Measurements from ENCODE around the gene HPS5. TPM values are rescaled to one million over a fixed set of nuclear protein-coding genes. Genes with fewer than 3 reads are reported as not detected.

HPS5 gene
- polyA plus RNA-seq, 1 donor (not counting 4 experiments of a cell fraction or from before 2014, with no cell fraction given), result 20.9 TPM

DNA sequence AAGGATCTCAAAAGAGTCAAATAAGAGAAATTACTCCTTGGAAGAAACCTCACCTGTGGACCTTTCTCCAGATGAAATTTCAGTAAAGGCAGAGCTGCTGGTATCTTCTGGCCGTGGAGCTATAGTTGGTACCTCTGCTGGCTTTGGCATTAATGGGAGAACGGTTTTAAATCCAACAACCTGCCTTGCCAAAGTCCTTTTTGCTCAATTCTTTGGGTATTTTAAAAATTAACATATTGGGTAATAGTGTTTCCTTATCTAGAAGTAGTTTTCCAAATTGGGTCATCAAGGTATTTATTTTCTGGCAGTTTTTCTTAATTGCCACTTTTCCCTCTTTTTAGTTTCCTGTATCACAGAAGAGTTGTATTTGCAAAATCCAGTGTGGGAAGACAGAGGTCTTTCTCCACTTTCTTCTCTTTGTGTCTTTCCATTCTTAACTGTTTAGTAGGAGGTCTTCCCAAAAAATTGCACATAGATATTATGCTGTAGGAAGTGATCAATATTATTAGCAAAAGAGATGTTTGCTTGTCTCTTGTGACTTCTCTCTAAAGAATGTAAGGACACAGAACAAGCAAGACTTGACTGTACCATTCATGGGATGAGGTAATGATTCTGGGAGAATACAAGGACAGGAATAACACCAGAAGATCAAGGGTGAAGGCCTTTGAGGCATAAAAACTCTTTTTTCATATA is 85.1 kb downstream of the HPS5 start, which contains the start of gene SAA4:
Gene SAA4 (minus strand): TSS at position 139 of the 693 bp plus-strand sequence. CDS start 876 bp downstream, outside the sequence.
- Histone ChIP-seq H2AFZ (ENCODE audit: control insufficient read depth, low read length) (no peak within 1 kb of the TSS), H3K9me3 (ENCODE audit: control insufficient read depth, low read depth, low read length) (no peaks in the 10 kb centered on the region), H3K27ac (ENCODE audit: control insufficient read depth, insufficient read depth, low read length) (no peak within 1 kb of the TSS), H3K79me2 (ENCODE audit: control insufficient read depth, insufficient read depth, low read length) (no peaks in the 10 kb centered on the region), H3K9me1 (ENCODE audit: control insufficient read depth, extremely low read depth, insufficient read depth, low read length) (no peaks in the 10 kb centered on the region), H3K4me1 (ENCODE audit: control insufficient read depth, extremely low read depth, insufficient read depth, low read length) (no peaks in the 10 kb centered on the region), H3K9ac (ENCODE audit: control insufficient read depth, extremely low read depth, insufficient read depth, low read length) (no peak within 1 kb of the TSS), H4K20me1 (ENCODE audit: control insufficient read depth, extremely low read depth, insufficient read depth, low read length) (no peaks in the 10 kb centered on the region), H3K4me3 (ENCODE audit: control insufficient read depth in 2 of 3, extremely low read depth in 1 of 3, insufficient read depth in 2 of 3, low read depth in 1 of 3, low read length in 3 of 3) (no peak within 1 kb of the TSS), H3K4me2 (ENCODE audit: control insufficient read depth, extremely low read depth, insufficient read depth, low read depth, low read length) (no peak within 1 kb of the TSS), H3K36me3 (ENCODE audit: control insufficient read depth in 2 of 2, extremely low read depth in 1 of 2, insufficient read depth in 2 of 2, low read length in 2 of 2) (no peaks in the 10 kb centered on the region), H3K27me3 (ENCODE audit: control insufficient read depth, extremely low read depth, insufficient read depth, low read length) (peaks cover 5% of the 10 kb centered on the region)
- dilution Hi-C loops (cut with MboI; ENCODE audit: extremely low pct_ligation_motif_present, low sequenced_read_pairs), result no loop called here
- DNase-seq (ENCODE audit: low read depth, low spot score), result no peak
- no peak for FAIRE-seq
- TF ChIP-seq, protein P1, sequence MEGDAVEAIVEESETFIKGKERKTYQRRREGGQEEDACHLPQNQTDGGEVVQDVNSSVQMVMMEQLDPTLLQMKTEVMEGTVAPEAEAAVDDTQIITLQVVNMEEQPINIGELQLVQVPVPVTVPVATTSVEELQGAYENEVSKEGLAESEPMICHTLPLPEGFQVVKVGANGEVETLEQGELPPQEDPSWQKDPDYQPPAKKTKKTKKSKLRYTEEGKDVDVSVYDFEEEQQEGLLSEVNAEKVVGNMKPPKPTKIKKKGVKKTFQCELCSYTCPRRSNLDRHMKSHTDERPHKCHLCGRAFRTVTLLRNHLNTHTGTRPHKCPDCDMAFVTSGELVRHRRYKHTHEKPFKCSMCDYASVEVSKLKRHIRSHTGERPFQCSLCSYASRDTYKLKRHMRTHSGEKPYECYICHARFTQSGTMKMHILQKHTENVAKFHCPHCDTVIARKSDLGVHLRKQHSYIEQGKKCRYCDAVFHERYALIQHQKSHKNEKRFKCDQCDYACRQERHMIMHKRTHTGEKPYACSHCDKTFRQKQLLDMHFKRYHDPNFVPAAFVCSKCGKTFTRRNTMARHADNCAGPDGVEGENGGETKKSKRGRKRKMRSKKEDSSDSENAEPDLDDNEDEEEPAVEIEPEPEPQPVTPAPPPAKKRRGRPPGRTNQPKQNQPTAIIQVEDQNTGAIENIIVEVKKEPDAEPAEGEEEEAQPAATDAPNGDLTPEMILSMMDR (optimal IDR thresholded peaks at IDR 0.05 in 1 of 3, IDR thresholded peaks at IDR 0.05 in 1 of 3, conservative IDR thresholded peaks at IDR 0.05 in 1 of 3; ENCODE audit: extremely low read depth in 1 of 3, insufficient read depth in 2 of 3, low read length in 3 of 3), result no peak
- TF ChIP-seq EZH2 (IDR thresholded peaks at IDR 0.05; ENCODE audit: low read length), result no peak

DNA sequence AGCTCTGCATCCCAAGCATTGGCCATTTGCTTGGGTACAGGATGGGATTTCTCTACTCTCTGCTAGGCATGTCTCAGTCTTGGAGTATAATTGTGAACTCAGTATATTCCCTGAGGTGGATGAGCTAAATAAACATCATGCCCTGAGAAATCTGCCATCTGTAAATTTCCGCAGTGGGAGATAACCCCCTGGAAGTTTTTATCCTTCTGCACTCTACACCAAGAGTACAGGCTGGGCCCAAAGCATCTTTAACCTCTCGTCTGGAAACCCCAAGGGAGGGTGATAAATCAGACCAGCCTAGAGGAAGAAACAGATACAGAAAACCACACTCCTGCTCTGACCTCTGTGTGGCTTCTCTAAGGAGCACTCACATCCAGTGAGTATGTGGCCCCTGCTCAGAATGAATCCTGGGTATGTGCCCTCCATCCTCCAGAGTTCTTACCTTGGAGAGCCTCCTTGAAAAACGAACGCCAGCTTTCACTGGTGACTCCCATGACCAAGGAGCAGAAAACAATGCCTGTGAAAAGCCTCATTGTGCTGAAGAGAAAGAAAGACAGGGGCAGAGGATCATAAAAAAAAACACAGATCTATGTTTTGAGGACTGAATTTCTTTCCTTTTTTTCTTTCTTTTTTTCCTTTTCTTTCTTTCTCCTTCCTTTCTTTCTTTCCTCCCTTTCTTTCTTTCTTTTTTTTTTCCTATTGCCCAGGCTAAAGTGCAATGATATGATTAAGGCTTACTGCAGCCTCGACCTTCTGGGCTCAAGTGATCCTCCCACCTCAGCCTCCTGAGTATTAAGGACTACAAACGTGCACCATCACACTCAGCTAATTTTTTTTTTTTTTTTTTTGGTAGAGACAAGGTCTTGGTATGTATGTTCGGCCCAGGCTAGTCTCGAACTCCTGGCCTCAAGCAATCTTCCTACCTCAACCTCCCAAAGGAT is 86.3 kb downstream of the HPS5 start:
- no peaks in the 10 kb centered on the region for H3K4me1 ChIP-seq (ENCODE audit: control insufficient read depth, extremely low read depth, insufficient read depth, low read length)
- no peaks in the 10 kb centered on the region for H3K79me2 ChIP-seq (ENCODE audit: control insufficient read depth, insufficient read depth, low read length)
- no peaks in the 10 kb centered on the region for H3K36me3 ChIP-seq (ENCODE audit: control insufficient read depth in 2 of 2, extremely low read depth in 1 of 2, insufficient read depth in 2 of 2, low read length in 2 of 2)
- H2AFZ ChIP-seq (ENCODE audit: control insufficient read depth, low read length), result no peak overlapping the region
- peaks cover 5% of the 10 kb centered on the region for H3K27me3 ChIP-seq (ENCODE audit: control insufficient read depth, extremely low read depth, insufficient read depth, low read length)
- TF ChIP-seq, protein P1 (optimal IDR thresholded peaks at IDR 0.05 in 1 of 3, IDR thresholded peaks at IDR 0.05 in 1 of 3, conservative IDR thresholded peaks at IDR 0.05 in 1 of 3; ENCODE audit: extremely low read depth in 1 of 3, insufficient read depth in 2 of 3, low read length in 3 of 3), result no peak
- TF ChIP-seq EZH2 (IDR thresholded peaks at IDR 0.05; ENCODE audit: low read length), result no peak
- dilution Hi-C loops (cut with MboI; ENCODE audit: extremely low pct_ligation_motif_present, low sequenced_read_pairs), result no loop called here
- H3K4me3 ChIP-seq (ENCODE audit: control insufficient read depth in 2 of 3, extremely low read depth in 1 of 3, insufficient read depth in 2 of 3, low read depth in 1 of 3, low read length in 3 of 3), result no peak overlapping the region
- H3K27ac ChIP-seq (ENCODE audit: control insufficient read depth, insufficient read depth, low read length), result no peak overlapping the region
- no peak for DNase-seq (ENCODE audit: low read depth, low spot score)
- no peaks in the 10 kb centered on the region for H3K9me3 ChIP-seq (ENCODE audit: control insufficient read depth, low read depth, low read length)
- H3K9ac ChIP-seq (ENCODE audit: control insufficient read depth, extremely low read depth, insufficient read depth, low read length), result no peak overlapping the region
- H3K4me2 ChIP-seq (ENCODE audit: control insufficient read depth, extremely low read depth, insufficient read depth, low read depth, low read length), result no peak overlapping the region
- no peaks in the 10 kb centered on the region for H4K20me1 ChIP-seq (ENCODE audit: control insufficient read depth, extremely low read depth, insufficient read depth, low read length)
- H3K9me1 ChIP-seq (ENCODE audit: control insufficient read depth, extremely low read depth, insufficient read depth, low read length), result no peaks in the 10 kb centered on the region
- FAIRE-seq, result no peak
